Measurements from ENCODE around the gene DRD4.

DNA sequence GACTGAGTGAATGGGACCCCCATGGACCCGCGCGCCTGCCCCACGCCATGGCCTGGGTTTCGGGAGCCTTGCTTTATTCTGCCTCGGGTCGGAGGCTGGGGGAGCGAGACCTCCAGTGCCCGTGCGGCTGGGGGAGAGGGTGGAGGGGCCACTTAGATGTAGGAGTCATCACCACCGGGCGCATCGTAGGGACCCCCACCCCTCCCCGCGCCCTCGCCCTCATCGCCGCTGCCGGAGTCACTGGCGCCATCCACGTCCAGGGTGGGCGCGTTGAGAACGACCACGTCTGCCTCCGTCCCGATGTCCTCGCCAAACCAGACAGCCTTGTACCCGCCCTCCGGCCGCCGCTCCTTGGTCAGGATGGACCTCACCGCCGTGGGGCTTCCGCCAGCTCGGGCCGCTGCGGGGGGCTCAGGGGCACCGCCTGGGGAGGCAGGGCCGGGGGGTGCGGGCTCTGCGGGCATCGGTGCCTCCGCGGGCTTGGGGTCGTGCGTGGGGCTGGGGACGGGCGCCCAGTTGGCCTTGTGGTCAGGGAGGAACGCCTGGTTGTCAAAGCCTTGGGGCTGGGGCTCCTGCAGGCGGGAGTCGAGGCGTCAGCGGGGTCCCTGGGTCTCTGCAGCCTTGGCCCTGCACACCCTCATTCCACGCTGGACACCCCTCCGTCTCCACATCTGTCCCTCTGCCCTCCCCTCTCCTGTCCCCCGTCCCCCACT, 19.7 kb upstream of the DRD4 start:
- TF ChIP-seq POLR2AphosphoS5 (IDR thresholded peaks at IDR 0.05; ENCODE audit: borderline replicate concordance, low read depth, low read length) = no peak
- no peak for TF ChIP-seq EZH2 (IDR thresholded peaks at IDR 0.05)
- TF ChIP-seq FOXP2 (optimal IDR thresholded peaks at IDR 0.05; ENCODE audit: control extremely low read depth, extremely low read length, insufficient read depth) = no peak
